ENCODE measurements around the gene SHOX. TPM values are rescaled to one million over a fixed set of nuclear protein-coding genes. Genes with fewer than 3 reads are reported as not detected.

Gene SHOX
- total RNA-seq (2021) (not detected in 2 replicates), Bru-seq, nascent RNA (not detected), BruChase-seq, experiment 1, labeled RNA remaining after a 2-hour chase (not detected), BruChase-seq, experiment 2, labeled RNA remaining after a 6-hour chase (not detected)
- long read RNA-seq: 0 reads

GRCh38 chrX:630612-631496 lies at the start of gene SHOX:
Gene SHOX (plus strand): TSS chrX:630791. CDS start chrX:630898, 107 bp downstream.
- no peak for TF ChIP-seq EZH2 (IDR thresholded peaks at IDR 0.05; ENCODE audit: low read depth)
- no peak for TF ChIP-seq CTCF (conservative IDR thresholded peaks at IDR 0.05)
- H3K27me3 ChIP-seq (ENCODE audit: insufficient read depth, low read depth): peaks cover 28% of the 10 kb centered on the region
- ChIA-PET POLR2A (ENCODE audit: unreplicated experiment) (no interaction called here), CTCF (no interaction called here)
- no peak within 1 kb of the TSS for H3K27ac ChIP-seq
- H2AFZ ChIP-seq: no peak within 1 kb of the TSS
- H3K4me1 ChIP-seq (replicated peaks; ENCODE audit: insufficient read depth): no peaks in the 10 kb centered on the region
- no peaks in the 10 kb centered on the region for H4K20me1 ChIP-seq (ENCODE audit: insufficient read depth)
- BruUV-seq (replicated peaks): no TSS peak
- H3K36me3 ChIP-seq (ENCODE audit: low read depth): no peaks in the 10 kb centered on the region
- no peak within 1 kb of the TSS for H3K4me3 ChIP-seq
- no peaks in the 10 kb centered on the region for H3K9me2 ChIP-seq (ENCODE audit: insufficient read depth)
- H3K4me2 ChIP-seq: no peak within 1 kb of the TSS
- H3K79me2 ChIP-seq (ENCODE audit: low read depth): no peaks in the 10 kb centered on the region
- no peak for DNase-seq
- intact Hi-C loops (cut with micrococcal nuclease; ENCODE audit: unreplicated experiment): no loop called here
- no peaks in the 10 kb centered on the region for H3F3A ChIP-seq (ENCODE audit: insufficient read depth, low read depth)
- H3K9me3 ChIP-seq (ENCODE audit: insufficient read depth, low read depth): no peaks in the 10 kb centered on the region

GRCh38 chrX:581066-581465 lies 49.5 kb upstream of the SHOX start:
- H3K27ac ChIP-seq: no peak overlapping the region
- TF ChIP-seq CTCF (conservative IDR thresholded peaks at IDR 0.05) (no peak), EZH2 (IDR thresholded peaks at IDR 0.05; ENCODE audit: low read depth) (no peak)
- H3K4me3 ChIP-seq: no peak overlapping the region
- no peaks in the 10 kb centered on the region for H4K20me1 ChIP-seq (ENCODE audit: insufficient read depth)
- no peaks in the 10 kb centered on the region for H3K36me3 ChIP-seq (ENCODE audit: low read depth)
- CTCF ChIA-PET: no interaction called here
- DNase-seq: no peak
- H2AFZ ChIP-seq: no peak overlapping the region
- no peaks in the 10 kb centered on the region for H3K9me3 ChIP-seq (ENCODE audit: insufficient read depth, low read depth)
- no peak overlapping the region for H3K4me2 ChIP-seq
- no peaks in the 10 kb centered on the region for H3K9me2 ChIP-seq (ENCODE audit: insufficient read depth)
- intact Hi-C loops (cut with micrococcal nuclease; ENCODE audit: unreplicated experiment): no loop called here
- peaks cover 7% of the 10 kb centered on the region; the same call in 1 of the 2 replicates for H3K27me3 ChIP-seq (ENCODE audit: insufficient read depth, low read depth)
- POLR2A ChIA-PET (ENCODE audit: unreplicated experiment): no interaction called here
- H3K4me1 ChIP-seq (replicated peaks; ENCODE audit: insufficient read depth): no peaks in the 10 kb centered on the region
- BruUV-seq (replicated peaks): no TSS peak
- no peaks in the 10 kb centered on the region for H3F3A ChIP-seq (ENCODE audit: insufficient read depth, low read depth)
- no peaks in the 10 kb centered on the region for H3K79me2 ChIP-seq (ENCODE audit: low read depth)

GRCh38 chrX:581720-582298 lies 48.8 kb upstream of the SHOX start:
- Histone ChIP-seq H4K20me1 (ENCODE audit: insufficient read depth) (no peaks in the 10 kb centered on the region), H3K4me3 (no peak overlapping the region), H3F3A (ENCODE audit: insufficient read depth, low read depth) (no peaks in the 10 kb centered on the region), H3K9me2 (ENCODE audit: insufficient read depth) (no peaks in the 10 kb centered on the region), H3K27ac (no peak overlapping the region), H3K27me3 (ENCODE audit: insufficient read depth, low read depth) (peaks cover 12% of the 10 kb centered on the region; the same call in 1 of the 2 replicates), H3K4me1 (replicated peaks; ENCODE audit: insufficient read depth) (no peaks in the 10 kb centered on the region), H3K36me3 (ENCODE audit: low read depth) (no peaks in the 10 kb centered on the region), H3K9me3 (ENCODE audit: insufficient read depth, low read depth) (no peaks in the 10 kb centered on the region), H2AFZ (no peak overlapping the region), H3K4me2 (no peak overlapping the region), H3K79me2 (ENCODE audit: low read depth) (no peaks in the 10 kb centered on the region)
- no peak for DNase-seq
- POLR2A ChIA-PET (ENCODE audit: unreplicated experiment): no interaction called here
- BruUV-seq (replicated peaks): no TSS peak
- TF ChIP-seq CTCF (conservative IDR thresholded peaks at IDR 0.05) (no peak), EZH2 (IDR thresholded peaks at IDR 0.05; ENCODE audit: low read depth) (no peak)
- CTCF ChIA-PET: no interaction called here
- intact Hi-C loops (cut with micrococcal nuclease; ENCODE audit: unreplicated experiment): no loop called here
